GM23248 (cell line): ENCODE data around the gene NCK2.

Experiments used
- EZH2 ChIP-seq: fragments of 200-600 bp; sonication (generic); IDR thresholded peaks from 2 replicates; pipeline ENCODE4 v1.6.1; 2018; ENCODE audit warnings: antibody characterized with exemption, mild to moderate bottlenecking; ENCODE audit not compliant: insufficient read depth, poor library complexity, severe bottlenecking
- EZH2phosphoT487 ChIP-seq: fragments of 200-600 bp; sonication (generic); IDR thresholded peaks from 2 replicates; pipeline ENCODE4 v1.6.1; 2018; ENCODE audit warnings: antibody characterized with exemption, moderate library complexity, mild to moderate bottlenecking, low read depth; ENCODE audit not compliant: insufficient read depth

GRCh38 chr2:105794926-105795574, 50.3 kb downstream of the NCK2 start:
- TF ChIP-seq EZH2phosphoT487 (no peak), EZH2 (no peak)
